HG02798 (cell line): ENCODE measurements around the gene GEMIN7.

Experiments used
- ATAC-seq: cut with Tn5 transposase; IDR thresholded peaks from one replicate; pipeline ENCODE4 v1.9.1; 2021; ENCODE audit warnings: mild to moderate bottlenecking; ENCODE audit not compliant: unreplicated experiment, poor library complexity

Gene GEMIN7, protein sequence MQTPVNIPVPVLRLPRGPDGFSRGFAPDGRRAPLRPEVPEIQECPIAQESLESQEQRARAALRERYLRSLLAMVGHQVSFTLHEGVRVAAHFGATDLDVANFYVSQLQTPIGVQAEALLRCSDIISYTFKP

DNA sequence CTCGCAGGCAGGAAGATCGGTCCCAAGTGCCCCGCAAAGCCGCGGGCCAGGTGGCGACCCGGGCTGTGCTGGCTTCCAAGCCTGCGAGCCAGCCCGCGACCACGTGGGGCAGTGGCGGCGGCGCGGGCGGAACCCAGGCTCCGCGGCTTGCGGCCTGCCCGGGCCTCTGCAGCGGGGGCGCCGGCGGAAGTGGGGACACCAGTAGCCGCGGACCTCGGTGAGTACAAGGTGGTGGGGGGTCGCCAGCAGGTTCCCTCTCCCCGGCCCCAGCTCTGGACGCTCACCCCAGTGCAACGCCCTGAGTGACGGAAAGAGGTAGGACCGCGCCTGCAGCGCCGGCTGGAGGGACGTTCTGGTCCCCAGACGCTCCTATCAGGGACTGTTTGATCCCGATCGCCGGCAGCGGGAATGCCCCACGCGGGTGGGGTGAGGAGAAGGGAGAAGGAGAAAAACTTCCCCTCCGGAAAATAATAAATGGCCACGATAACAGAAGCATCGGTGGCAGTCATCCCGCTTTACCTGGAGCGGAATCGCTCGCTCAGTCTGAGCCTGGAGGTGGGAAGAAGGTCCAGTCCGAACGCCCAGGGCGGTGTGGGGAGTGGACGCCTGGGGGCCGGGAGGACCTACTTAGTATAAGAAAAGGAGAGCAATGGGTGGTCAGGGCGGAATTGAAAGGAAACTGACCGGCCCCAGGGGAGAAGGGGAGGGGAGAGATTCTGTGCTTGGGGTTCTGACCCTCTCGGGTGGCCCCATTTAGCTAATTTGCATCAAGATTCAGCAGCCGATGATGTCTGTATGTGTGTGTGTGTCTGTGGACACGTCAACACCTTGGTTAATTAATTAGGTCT, at the start of gene GEMIN7:
Gene GEMIN7 (plus strand): TSS at position 198 of the 848 bp plus-strand sequence. CDS start 10,855 bp downstream, outside the sequence.
- peak; percentile 34 for ATAC-seq

DNA sequence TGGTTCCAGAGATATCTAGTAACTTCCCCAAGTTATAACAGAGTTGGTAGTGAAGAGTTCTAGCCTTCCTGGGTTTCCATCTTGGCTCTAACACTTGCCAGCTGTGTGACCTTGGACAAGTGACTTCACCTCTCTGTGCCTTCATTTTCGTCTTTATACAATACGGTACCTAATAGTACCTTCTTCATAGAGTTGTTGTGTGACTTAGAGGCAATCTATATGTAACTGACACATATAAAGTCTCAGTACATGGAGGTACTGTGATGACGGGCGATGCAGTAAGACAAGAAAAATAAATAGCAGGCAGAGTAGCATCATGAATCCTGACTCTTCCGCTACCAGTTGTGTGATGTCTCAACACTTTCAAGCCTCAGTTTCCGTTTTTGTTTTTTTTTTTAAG, 48.2 kb upstream of the GEMIN7 start:
- no peak for ATAC-seq

DNA sequence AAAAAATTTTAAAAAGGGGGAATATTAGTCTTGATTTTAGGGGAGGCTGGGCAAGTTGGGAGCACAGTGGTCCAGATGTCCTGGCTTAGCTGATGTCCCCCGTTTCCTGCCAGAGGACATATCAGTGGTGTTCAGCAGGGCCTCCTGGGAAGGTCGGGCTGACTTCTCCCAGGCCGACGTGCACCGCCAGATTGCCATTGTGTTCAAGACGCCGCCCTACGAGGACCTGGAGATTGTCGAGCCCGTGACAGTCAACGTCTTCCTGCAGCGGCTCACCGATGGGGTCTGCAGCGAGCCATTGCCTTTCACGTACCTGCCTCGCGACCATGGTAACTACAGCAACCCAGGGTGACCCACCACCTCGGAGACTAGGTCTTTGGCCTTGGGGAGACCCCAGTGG, 46.6 kb upstream of the GEMIN7 start:
- ATAC-seq: no peak

DNA sequence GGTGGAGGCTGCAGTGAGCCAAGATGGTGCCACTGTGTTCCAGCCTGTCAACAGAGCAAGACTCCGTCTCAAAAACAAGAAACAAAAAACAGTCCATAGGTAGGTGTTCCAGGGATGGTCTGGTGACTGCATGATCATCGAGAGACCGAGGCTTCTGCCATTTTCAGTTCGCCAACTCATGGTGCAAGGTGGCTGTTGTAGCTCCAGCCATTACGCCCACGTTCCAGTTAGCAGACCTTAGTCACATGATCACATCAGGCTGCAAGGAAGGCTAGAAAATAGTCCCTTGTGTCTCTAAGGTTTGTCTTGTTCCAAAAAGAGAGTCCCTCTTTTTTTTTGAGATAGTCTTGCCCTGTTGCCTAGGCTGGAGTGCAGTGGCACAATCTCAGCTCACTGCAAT, 43.3 kb upstream of the GEMIN7 start:
- no peak for ATAC-seq

DNA sequence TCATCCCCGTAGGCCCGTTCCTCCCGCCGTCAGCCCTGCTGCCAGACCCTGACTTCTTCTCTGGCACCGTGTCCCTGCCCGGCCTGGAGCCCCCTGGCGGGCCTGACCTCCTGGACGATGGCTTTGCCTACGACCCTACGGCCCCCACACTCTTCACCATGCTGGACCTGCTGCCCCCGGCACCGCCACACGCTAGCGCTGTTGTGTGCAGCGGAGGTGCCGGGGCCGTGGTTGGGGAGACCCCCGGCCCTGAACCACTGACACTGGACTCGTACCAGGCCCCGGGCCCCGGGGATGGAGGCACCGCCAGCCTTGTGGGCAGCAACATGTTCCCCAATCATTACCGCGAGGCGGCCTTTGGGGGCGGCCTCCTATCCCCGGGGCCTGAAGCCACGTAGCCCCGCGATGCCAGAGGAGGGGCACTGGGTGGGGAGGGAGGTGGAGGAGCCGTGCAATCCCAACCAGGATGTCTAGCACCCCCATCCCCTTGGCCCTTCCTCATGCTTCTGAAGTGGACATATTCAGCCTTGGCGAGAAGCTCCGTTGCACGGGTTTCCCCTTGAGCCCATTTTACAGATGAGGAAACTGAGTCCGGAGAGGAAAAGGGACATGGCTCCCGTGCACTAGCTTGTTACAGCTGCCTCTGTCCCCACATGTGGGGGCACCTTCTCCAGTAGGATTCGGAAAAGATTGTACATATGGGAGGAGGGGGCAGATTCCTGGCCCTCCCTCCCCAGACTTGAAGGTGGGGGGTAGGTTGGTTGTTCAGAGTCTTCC, 41.5 kb upstream of the GEMIN7 start:
- ATAC-seq: no peak

DNA sequence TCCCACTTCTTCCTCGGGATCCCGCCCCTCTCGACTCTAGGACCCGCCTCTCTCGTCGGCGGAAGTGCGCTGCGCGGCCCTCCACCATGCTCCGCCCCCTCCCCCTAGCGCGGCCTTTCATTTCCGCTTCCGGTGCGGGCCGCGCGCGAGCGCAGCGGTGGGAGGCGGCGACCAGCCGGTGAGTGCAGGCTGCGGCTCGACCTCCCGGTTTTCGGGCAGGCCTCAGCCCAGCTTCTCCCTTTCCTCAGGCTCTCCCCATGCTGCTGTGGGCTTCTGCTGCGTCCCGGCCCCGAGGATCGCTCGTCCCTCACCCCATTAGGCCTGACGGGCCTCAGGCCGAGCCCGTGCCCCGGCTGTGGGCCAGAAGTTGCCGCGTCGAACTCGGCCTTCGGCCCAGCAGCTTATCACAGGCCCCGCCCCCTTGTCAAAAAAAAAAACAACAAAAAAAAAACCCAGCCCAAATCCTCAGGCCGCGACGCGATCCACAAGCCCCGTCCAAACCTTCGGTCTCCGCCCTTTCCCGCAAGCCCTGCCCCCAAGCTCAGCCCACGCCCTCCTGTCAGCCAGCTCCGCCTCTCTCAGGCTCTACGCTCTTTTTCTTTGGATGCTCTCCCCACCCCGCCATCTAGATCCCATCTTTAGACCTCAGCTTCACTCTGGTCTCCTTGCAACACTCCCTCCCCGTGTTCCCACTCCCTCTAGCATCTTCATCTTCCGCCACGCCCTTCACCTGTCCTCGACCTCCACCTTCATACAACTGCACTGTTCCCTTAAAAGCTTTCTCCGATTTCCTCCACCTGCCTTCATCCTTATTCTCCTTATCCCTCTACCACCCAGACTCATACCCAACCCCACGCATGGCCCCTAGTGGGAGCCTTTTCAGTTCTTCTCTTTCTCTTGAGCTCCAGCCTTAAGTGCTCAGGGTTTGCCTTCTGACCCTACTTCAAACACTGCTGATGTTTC, 39.8 kb upstream of the GEMIN7 start, which contains the start of gene CLASRP:
Gene CLASRP (plus strand): TSS at position 115 of the 963 bp plus-strand sequence. CDS start 1,168 bp downstream, outside the sequence.
- peak; percentile 88 for ATAC-seq

DNA sequence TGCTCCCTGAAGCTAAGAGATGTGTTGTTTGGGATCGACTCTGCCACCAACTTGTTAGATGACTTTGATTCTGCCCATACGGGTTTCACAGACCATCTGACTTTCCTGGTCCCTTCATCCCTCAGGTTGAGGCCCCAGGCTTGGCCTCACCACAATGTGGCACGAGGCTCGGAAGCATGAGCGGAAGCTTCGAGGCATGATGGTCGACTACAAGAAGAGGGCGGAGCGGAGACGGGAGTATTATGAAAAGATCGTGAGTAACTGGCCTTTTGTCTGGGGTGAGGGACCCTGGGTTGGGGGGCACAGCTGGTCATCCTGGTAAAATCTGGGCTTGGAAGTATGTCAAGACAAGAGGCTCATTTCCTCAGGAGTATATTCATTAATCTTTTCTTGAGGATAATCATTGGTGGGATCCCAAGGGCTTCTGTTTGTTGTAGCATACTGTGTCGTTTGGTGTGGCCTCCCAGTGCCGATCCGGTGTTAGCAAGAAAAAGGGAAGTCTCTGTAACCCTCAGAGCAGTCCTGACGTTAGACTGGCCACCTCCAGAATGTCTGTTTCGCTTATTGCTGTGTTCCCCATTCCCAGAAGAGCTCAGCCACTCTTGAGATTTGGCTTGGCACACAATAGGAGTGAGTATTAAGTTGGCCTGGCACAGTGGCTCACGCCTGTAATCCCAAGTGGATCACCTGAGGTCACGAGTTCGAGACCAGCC, 38.8 kb upstream of the GEMIN7 start:
- ATAC-seq: no peak

DNA sequence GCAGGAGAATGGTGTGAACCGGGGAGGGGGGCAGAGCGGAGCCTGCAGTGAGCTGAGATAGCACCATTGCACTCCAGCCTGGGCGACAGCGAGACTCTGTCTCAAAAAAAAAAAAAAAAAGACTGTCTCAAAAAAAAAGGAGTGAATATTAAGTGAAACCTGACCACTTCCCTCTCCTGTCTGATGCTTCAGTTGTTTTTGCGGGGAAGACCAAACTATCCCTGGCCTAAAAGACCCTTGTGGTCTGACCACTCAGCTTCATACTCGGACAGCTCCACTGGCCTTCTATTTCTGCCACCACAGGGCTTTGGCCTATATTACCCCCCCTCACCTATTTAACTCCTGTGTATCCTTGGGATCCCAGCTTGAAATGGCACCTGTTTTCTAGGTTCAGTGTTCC, 37.9 kb upstream of the GEMIN7 start:
- no peak for ATAC-seq

DNA sequence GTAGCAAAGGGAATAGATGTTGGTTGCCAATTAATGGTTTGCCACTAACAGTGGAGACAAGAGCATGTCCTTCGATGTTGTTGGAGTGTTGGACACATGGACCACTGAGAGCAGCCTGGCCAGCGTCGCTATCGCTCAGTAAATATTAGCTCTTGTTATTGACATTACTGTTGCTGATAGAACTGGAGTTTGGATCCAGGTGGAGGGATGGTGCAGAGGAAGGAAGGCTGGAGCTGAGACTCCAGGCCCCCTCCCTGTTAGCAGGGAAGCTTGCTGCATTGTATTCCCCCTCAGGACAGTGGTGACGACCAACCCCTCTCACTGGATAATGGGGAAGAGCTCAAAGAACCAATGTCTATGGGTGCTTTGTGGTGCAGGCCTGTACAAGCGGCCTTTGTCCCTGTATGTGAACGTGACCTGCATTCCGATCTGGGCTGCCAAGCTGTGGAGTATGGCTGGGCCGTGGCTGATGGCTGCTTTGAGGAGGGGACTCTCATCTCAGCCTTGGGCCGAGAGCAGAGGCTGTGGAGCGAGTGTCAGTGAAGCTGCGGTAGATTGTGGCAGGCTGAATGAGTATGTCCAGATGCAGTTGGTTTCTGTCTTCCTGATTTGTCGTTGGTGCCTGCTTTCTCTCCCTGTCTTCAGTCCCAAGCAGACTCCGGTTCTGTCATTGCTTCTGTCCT, 33.2 kb upstream of the GEMIN7 start:
- ATAC-seq: no peak

DNA sequence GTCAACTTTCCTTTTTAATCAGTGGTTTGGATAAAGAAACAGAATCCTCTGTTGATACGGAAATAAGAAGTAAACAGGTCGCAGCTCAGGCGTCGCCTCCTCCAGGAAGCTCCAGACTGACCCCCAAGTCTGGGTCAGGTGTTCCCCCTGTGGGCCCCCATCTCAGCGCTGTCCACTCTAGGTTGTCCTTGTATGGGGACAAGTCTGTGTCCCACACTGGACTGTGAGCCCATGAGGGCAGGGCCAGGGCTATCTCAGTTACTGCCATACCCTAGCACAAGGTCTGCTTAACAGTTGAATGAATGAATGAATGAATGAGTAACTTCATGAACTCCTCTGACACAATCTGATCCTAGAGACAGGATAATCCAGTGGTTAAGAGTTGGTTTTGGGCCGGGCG, 32.7 kb upstream of the GEMIN7 start:
- no peak for ATAC-seq

DNA sequence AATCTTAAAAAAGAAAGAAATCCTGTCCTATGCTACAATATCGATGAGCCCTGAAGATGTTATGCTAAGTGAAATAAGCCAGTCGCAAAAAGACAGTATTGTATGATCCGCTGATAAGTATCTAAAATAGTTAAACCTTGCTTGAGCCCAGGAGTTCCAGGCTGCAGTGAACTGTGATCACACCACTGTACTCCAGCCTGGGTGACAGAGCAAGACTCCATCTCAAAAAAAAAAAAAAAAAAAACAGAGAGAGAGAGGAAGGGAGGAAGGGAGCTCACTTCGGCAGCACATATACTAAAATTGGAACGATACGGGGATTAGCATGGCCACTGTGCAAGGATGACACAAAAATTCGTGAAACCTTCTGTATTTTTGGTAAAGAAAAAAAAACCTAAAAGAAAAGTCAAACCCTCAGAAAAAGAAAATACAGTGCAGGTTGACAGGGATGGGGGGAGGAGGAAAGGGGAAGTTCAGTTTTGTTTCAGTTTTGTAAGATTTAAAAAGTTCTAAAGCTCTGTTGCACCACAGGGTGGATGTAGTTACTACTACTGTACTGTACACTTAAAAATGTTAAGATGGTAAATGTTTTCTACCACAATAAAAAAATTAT, 31.8 kb upstream of the GEMIN7 start:
- ATAC-seq: peak; percentile 68

DNA sequence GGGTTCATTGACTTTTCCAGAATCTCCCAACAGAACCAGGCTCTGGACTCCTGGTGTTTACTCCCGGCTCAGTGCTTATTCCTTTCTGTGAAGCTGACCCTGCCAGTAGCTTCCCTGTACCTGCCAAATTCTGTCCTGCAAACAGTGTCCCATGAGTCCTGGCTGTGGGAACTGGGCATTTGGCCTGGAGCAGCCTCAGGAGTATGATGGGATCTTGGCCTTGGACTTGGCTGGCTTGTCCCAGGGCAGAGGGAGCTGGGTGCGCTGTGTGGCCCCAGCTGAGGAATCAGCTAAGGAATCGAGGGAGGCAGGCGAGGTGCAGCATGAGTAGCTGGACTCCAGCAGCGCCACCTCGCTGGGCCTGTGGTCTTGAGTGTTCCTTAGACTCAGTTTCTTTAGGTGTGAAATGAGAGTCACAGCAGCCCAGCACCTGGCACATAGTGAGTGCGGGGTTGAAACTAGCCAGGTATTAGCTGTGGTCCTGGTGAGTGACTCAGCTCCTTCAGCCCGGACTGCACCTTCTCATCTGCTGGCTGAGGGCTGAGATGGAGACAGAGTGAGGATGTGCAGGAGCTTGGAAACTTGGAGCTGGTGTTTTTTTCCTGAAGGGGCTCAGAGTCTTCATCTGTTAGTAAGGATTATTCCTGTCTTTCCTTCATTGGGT, 29.9 kb upstream of the GEMIN7 start:
- ATAC-seq: no peak

DNA sequence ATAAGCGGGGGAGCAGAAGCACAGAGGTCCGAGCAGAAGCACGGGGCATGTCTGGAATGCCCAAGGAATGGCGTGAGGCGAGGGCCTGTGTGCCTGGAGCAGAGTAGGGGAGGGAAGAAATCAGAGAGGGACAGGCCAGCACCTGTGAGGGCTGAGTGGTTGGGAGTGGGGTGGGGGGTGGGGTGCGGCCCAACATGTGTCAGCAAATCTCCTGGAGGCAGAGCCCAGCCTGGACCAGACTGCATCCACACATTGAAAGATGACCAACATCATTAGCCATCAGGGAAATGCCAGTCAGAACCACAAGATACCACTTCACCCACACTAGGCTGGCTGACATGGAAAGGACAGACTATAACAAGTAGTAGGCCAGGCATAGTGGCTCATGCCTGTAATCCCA, 29.0 kb upstream of the GEMIN7 start:
- ATAC-seq: no peak

DNA sequence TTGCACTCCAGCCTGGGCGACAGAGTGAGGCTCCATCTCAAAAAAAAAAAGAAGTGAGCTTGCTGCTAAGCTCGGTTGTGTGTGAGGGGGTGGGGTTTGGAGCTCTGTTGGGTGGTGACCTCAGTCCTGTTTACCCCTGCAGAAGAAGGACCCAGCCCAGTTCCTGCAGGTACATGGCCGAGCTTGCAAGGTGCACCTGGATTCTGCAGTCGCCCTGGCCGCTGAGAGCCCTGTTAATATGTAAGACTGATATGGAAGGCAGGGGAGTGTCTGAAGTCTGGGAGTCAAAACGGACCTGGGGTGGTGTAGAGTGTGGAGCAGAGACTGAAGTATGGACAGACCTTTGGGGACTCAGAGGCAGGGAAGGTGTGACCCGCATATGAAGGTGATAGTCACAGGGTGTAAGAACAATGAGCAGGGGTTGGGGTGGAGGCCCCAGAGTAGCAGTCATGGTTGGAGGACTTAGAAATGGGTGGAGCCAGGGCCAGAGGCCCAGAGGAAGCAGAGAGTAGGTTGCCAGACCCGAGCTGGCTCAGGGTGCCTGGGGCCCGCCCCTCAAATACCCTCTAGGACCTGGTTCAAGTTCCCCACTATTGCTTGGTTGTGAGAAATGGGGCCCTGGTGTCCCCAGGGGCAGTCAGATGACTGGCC, 27.0 kb upstream of the GEMIN7 start:
- ATAC-seq: no peak

DNA sequence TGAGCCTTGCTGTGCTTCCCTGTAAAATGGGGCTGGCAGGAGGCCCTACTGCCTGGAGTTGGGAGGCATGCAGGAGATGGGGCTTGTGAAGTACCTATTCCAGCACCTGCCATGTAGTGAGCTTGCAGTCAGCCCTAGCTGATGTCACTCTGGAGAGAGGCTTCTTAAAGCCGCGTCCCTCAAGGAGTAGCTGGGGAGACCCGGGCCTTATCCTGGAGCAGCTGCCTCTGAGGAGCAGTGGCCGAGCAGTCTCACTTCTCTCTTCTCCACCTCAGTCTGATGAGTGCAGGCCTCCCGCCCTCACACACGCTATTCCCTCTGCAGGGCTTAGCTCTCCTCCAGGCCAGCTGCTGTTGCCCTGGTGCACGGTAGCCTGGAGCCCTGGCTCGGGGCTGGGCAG, 22.2 kb upstream of the GEMIN7 start:
- no peak for ATAC-seq

DNA sequence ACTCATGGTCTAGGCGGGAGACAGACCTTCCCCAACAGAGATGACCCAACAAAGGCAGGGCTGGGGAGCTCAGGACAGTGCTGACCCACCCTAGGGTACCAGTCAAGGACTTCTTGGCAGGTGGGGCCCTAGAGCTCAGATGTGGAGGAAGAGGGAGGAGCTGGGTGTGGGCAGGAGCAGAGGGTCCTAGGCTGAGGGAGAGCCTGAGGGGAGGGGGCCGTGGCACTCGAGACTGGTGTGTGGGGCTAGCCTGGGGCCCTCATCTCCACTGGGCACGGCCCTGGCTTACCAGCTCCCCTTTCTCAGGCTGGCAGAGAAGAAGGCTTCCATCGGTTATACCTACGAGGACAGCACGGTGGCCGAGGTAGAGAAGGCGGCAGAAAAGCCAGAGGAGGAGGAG, 21.6 kb upstream of the GEMIN7 start:
- no peak for ATAC-seq

DNA sequence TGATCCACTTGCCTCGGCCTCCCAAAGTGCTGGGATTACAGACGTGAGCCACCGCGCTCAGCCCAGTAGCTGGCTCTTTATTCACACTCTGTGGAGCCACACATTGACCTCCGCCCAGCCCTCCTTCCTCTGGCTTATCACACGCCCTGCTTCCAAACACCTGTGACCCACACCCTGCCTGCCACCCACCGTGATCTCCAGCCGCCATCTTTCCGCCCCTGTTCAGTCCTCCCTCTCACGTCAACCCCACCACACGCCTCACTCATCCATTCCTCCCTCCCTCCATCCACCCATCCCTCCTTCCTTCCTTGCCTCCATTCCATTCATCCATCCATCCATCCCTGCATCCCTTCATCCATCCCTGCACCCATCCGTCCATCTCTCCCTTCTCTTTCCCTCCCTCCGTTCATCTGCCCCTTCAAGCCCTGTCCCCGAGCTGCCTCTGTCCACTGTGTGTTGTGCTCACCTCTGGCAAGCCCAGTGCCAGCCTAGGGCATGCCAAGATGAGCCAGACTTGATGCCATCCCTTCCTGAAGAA, 20.4 kb upstream of the GEMIN7 start:
- ATAC-seq: no peak
